Head of caudate nucleus (tissue), 42 donors: ENCODE data around the gene ULK4.
A peak's percentile ranks its signal among the peaks of the same experiment; 100 is the strongest.

ENCODE experiments used
- DNase-seq, 42 donors: peaks; one replicate each; pipeline versions ENCODE4 v3.0.0 to v3.0.0-alpha.2; 2020 to 2021; ENCODE audit warnings: mixed read lengths in 7 of 42
- intact Hi-C: fragments of 100-400 bp; cut with DNase I; formaldehyde crosslinking; loops from one replicate; pipeline ENCODE4 v1.15.0; 2022

Gene ULK4

DNA sequence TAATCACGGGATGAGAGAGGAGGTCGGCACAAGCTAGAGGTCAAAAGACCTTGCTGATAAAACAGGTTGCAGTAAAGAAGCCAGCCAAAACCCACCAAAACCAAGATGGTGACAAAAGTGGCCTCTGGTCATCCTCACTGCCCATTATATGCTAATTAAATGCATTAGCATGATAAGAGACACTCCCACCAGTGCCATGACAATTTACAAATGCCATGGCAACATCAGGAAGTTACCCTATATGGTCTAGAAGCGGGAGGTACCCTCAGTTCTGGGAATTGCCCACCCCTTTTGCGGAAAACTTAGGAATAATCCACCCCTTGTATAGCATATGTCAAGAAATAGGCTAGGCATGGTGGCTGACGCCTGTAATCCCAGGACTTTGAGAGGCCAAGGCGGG is 4.3 kb upstream of the ULK4 start:
- intact Hi-C loops: no loop called here
- DNase-seq: no peak

DNA sequence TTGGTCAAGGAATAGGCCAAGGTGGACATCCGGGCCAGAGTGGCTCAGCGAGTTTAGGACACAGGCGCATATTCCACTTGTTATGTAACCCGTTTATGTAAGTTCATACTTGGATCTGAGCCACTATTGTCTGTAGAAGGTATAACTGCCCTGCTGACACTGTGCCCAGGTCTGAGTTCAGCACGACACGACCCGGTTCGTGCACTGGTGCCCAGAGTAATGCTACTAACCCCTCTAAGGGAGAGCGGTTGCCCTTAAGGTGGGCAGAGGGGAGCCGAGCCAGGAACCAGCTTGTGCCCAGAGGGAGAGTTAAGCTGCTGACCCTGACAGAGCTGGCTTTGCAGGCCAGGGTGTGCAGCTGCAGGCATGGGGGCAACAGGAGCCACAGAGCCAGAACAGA is 1.9 kb upstream of the ULK4 start:
- intact Hi-C loops: loop anchor here (5.0 kb wide), 2 partner anchors 48 to 133 kb away; no protein-coding TSS in a partner anchor
- no peak for DNase-seq

DNA sequence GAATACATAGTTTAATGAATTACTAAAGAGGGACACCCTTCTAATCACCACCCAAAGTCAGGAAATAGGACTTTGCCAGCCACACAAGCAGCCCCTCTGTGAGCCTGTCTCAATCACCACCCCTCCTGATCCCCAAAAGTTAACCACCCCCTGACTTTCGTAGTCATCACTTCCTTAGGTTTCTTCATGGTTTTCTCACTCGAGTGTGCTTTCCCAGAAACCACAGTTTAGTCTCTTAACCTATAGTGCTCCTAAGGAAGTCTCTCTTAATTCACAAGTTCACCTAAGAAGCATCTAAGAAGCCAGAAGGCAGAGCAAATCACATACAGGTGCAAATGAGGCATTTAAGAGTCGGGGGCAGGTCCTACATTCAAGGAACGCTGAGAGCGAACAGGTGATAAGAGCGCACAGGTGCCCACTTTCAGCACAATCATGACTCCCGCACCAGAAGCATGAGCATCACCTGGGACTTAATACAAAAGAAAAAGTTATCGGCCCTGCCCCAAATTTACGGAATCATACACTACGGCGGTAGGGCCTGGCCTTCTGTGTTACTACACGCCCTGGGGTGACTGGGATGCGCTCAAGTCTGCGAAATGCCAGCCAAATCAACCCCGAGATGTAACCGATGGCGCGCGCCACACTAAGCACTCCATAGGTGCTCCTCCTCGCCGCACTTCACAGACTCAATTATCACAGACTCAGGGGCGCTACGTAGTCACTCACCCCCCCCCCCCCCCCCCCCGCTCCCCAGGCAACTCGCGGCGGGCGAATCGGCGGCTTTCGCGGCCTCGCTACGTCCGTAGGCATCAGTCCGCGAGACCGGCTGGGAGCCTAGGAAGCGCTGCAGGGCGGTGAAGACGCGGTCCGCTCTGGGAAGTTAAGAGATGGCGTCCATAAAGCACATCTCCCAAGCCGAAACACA is 815 bp downstream of the ULK4 start:
- DNase-seq: peak; percentile 7 to 77 (median 47)
- intact Hi-C loops: loop anchor here (5.0 kb wide), 2 partner anchors 51 to 136 kb away; no protein-coding TSS in a partner anchor

DNA sequence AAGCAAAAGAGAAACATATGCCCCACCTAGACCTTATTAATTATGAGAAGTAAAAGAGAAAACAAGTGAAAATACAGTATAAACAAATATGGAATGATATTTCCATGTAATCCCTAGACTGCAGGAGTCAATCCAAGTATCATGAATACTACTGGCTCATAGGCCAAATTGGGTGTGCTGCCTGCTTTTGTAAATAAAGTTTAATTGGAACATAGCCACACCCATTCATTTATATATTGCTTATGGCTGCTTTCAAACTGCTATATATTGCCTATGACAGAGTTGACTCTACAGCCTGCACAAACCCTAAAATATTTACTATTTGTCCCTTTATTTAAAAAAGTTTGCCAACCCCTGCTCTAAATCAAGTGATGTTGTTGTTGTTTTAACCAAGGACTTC is 5.3 kb downstream of the ULK4 start:
- no peak for DNase-seq
- intact Hi-C loops: no loop called here

DNA sequence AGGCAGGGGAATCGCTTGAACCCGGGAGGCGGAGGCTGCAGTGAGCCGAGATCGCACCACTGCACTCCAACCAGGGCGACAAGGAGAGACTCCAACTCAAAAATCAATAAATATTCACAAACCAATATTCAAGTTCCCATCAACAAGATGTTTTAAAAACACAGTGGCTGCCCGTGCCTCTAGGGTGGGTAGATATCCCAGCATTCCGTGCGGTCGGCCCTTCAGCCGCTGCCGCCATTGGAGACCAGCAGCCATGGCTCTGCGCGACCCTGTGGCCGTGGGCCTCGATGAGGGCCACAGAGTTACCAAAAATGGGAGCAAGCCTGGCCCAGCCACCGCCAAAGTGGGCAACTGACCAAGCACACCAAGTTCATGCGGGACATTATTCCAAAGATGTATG is 6.7 kb downstream of the ULK4 start:
- intact Hi-C loops: no loop called here
- no peak for DNase-seq

DNA sequence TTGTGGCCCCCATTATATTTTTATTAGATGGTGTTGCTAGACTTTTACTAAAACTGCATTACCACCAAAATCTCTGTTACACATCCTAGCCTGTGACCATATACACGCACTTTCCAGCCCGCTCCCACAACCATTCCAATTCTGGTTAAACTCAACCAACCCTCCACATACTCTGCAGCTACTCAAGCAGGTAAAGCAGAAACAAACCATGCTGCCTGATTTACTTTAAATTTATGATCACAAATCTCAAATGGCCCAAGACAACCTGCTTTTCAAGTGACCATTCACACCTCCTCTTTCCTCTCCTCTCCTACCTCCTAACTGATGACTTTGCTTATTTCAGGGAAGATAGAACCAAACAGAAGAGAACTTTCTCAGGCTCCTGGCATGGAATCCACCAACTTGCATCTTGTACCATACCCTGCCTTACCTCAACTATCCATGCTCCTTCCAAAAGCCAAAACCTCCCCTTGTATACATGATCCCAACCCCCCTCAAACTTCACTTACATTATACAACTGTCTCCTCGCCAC is 18.5 kb downstream of the ULK4 start:
- intact Hi-C loops: no loop called here
- DNase-seq: no peak

DNA sequence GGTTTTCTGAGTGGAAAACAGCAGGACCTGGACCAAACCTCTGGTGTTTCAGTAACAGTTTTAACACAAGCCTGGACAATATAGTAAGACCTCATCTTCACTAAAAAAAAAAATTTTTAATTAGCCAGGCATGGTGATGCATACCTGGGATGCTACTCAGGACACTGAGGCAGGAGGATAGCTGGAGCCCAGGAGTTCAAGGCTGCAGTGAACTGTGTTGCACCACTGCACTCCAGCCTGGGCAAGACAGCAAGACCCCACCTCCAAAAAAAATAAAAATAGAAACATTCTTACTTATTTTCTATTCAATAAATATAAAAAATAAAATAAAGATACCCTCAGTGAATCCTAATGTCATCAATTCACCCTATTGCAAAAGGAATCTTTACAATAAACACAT is 21.5 kb downstream of the ULK4 start:
- intact Hi-C loops: no loop called here

DNA sequence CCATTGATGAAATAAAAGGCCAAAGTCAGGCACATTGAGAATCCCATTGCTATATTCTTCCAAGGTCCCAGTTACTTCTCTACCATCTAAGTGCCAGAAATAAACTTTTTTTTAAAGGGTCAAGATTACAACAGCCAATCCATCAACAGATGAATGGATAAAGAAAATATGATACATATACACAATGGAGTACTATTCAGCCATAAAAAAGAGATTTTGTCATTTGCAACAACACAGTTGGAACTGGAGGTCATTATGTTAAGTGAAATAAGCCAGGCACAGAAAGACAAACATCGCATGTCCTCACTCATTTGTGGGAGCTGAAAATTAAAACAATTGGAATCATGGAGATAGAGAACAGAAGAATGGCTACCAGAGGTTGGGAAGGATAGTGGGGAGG is 25.5 kb downstream of the ULK4 start:
- intact Hi-C loops: no loop called here
- no peak for DNase-seq

More for the DNA sequence above, 21.5 kb downstream of the ULK4 start:
- no peak for DNase-seq

DNA sequence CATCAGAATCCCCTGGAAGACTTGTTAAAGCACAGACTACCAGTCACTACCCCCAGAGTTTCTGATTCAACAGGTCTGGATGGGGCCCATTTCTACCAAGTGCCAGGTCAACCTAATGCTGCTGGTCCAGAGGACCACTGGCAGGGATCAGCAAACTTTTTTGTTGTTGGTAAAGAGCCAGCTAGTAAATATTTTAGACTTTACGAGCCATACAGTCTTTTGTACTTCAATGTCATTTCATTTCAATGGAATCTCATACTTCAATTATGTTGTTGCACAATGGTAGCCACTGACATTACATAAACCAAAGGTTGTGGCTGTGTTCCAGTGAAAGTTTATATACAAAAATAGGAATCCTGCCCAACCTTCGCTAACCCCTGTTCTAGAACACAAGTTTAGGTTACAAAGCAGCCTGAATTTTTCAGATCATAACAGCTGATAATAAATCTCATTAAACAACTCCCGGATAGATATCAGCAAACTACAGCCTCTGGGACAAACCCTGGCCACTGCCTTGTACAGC is 28.7 kb downstream of the ULK4 start:
- DNase-seq: no peak
- intact Hi-C loops: no loop called here

DNA sequence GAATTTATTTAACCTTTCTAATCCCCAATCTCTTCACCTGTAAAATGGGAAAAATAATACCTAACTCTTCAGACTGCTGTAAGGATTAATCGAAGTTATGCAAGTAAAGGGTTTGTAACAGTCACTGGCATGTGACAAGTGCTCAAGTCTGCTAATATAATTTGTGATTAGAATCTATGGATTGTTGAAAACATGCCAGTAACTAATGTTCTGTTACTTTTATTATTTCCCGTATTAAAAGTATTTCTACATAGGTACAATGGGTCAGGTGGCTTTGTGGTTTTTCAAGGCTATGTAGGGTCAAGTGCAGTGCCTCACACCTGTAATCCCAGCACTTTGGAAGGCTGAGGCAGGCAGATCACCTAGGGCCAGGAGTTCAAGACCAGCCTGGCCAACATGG is 29.4 kb downstream of the ULK4 start:
- DNase-seq: no peak
- intact Hi-C loops: no loop called here

DNA sequence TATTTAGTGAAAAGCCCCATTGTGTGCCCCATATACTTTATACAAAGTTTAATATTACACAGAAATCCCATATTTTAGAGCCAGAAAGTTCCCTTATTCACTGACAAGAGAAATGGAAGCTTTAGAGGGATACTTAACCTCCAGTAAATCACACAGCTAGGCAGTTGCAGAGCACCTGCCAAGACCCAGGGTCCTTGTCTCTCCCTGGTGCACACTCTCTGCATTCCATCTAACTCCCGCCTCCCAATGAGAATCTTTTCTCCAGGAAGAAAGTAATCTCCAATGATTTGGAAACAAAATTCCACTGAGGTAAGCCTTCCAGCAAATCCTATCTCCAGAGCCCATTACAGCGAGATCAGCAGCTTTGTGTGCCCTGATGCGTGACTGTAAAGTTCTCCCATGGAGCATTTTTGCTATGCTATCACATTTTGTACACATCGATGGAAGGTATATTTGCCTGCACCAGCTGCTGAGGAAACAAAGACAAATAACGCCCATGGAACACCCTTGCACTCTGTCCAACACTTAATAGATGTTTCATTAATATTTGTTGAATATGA is 41.4 kb downstream of the ULK4 start:
- DNase-seq: no peak
- intact Hi-C loops: no loop called here

DNA sequence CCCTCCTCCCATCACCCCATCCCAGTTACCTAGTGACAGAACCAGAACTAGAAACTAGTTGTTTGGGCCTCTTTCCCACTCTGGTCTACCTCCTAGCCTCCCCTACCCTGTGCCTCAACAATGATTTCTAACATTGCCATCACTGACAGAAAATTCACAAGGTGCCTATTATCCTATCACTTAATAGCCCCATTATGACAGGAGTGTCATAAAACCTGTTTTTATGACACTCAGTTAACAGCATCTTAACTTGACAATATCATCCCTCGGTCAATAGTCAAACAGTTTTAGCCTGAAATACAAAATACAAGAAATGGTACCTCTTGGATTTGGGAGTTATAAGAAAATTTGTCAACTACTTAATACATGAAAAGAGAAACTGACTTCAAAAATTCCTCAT is 46.5 kb downstream of the ULK4 start:
- intact Hi-C loops: no loop called here
- no peak for DNase-seq

DNA sequence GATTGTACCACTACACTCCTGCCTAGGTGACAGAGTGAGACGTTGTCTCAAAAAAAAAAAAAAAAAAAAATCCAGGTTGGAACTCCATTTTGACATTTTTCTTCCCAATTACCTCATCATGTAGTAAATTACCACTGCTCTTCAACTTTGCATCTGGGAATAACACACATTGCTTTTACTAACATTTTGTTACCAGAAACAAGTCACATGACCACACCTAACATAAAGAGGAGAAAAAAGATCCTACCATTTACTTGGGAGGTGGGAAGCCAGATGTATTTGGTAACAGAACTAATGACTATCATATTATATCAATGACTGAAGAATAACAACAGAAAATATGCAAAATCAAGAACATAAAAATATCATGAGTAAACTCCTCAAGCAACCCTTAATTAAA is 49.6 kb downstream of the ULK4 start:
- intact Hi-C loops: no loop called here
- DNase-seq: no peak

DNA sequence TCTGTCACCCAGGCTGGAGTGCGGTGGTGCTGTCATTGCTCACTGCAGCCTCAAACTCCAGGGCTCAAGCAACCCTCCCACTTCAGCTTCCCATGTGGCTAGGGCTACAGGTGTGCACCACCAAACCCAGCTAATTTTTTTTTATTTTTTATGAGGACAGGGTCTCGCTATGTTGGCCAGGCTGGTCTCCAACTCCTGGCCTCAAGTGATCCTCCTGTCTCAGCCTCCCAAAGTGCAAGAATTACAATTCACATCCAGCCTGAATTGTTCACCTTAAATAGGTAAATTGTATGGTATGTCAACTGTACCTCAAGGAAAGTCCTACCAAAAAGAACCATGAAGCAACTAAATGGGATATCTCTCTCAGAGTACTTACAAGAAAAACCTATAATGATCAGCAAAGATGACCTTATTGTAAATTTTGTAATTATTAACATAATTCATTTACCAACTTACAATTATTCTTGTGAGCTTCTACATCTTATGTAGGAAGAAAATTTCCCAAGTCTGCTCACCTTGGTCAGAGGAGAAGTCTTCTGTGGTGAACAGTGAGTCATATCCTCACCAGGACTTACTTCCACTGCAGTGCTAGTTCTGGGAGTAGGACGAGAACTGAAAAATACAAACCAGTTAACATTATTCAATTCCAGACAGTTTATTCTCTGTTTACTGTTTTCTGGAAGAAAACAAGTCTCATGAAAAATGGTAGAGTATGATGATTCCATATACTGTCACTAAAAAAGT is 54.4 kb downstream of the ULK4 start:
- DNase-seq: no peak
- intact Hi-C loops: no loop called here

DNA sequence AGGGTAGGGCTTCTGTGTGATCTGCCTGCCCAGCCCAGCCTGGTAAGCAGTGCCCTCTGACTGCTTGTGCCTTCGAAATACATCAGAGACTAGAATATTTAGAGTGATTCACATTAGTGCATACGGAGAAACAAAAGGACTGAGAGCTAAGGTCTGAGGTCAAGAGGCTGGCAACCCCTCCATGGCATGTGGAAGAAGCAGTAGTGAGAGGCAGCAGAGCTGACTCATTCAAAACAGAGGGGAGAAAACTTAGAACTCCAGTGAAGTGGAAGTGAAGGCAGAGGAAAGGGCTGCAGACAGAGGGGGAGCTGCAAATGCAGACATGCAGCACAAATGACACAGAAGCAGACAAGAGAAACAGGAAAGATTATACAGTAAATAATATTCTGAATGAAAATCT is 61.6 kb downstream of the ULK4 start:
- peak in 3 of 42 donors; percentile 6 to 56 (median 6) for DNase-seq
- intact Hi-C loops: no loop called here

DNA sequence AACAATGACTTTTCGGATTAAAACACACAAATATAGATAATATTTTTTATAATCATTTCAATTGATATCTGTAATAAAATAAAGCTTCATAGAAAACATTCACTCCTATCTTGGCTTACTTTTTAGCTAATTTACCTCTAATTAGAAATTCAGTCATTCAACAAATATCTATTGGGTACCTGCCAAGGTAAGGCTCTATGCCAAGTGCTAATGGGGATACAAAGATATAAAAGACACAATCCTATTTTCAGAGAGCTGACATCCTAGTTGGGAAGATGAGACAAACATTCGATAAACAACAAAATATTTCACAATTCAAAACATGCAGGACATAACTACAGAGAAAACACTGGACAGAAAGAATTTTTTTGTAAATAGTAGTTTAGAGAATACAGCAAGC is 63.3 kb downstream of the ULK4 start:
- intact Hi-C loops: no loop called here
- DNase-seq: no peak

DNA sequence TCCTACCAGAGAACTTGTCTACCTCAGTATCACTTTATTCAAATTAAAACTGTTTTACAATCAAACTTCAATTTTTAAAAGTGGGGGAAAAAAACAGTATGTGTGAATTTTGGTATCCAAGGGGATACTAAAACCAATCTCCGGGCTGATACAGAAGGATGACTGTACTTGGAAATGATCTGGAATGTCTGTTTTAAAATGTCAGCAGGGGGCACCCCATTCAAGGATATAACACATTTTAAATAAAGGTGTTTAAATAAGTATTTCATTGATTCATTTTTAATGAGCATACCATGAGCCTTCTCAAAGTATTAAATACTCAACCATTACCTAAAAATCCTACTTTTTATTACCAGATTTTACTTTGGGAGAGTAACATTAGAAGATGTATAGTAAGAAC is 67.9 kb downstream of the ULK4 start:
- peak in 14 of 42 donors; percentile 11 to 65 (median 36) for DNase-seq

DNA sequence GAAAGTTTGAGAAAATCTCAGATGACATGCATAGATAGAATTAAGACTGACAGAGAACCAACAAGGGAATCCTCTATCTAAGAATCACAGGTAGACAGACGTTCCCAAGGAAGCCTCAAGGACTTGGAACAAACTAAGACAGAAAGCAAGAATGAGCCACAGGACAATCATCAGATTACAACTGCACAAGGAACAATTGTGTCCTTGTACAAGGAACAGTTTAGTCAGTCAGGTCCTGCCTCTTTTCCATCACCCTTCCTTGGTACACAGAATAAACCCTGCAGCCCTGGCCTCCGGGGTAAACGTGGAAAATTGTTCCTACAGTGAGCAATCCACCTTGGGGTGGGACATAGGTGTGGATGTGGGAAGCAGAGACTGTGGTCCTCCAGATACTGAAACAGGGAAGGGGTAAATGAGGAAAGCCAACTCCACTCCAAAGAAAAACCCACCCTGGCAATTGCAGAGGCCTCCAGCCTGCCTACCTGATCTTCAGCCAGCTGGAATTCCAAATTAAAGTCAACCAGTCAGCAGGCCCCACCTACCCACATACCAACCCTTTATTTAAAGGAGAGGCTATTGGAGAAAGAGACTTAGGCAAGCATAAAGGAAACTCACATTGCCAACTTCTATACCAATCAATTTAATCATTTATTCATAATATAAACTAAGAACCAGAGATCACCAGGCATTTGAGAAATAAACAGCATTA is 73.4 kb downstream of the ULK4 start:
- intact Hi-C loops: loop anchor here (10.0 kb wide), 1 partner anchor 1564 kb away; no protein-coding TSS in a partner anchor

More for the DNA sequence above, 67.9 kb downstream of the ULK4 start:
- intact Hi-C loops: loop anchor here (5.0 kb wide), 1 partner anchor 203 kb away; no protein-coding TSS in a partner anchor

DNA sequence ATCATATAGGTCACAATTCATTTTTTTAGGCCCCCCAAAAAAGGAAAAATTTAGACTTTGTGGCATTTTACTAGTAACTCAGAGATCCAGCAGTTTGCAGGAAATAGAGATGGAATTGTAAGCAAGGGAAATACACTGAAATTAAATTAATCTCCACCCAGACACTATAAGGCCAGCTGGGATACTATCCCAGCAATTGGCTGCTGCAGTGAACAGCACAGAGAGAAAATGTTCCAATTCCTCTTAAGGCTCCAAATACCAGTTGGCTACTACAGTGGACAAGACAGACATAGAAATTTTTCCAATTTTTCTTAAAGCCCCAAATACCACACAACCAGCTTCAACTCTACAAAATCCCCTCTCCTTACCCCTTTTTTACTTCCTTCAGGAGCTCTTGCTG is 78.9 kb downstream of the ULK4 start:
- DNase-seq: no peak
- intact Hi-C loops: loop anchor here (2.0 to 10.0 kb wide), 2 partner anchors 1300 to 1558 kb away; no protein-coding TSS in a partner anchor

More for the DNA sequence above, 73.4 kb downstream of the ULK4 start:
- DNase-seq: no peak
